ENCODE measurements around the gene DIP2C. TPM values are rescaled to one million over a fixed set of nuclear protein-coding genes. Genes with fewer than 3 reads are reported as not detected.
"Not testable (repeated sequence)": the region's sequence is repeated elsewhere in the genome, so short reads cannot be mapped to it uniquely, and the experiment has no call there.

DIP2C gene
- total RNA-seq, 1 experiment from 2014 or later: 5.0 TPM

GRCh38 chr10:329361-330099 is 359.9 kb downstream of the DIP2C start:
- peak; percentile 76 to 83 for DNase-seq

GRCh38 chr10:327889-328852 is 361.3 kb downstream of the DIP2C start:
- H3K9me3 ChIP-seq (replicated peaks): no peaks in the 10 kb centered on the region
- no peak for DNase-seq

More at GRCh38 chr10:329361-330099, 359.9 kb downstream of the DIP2C start:
- Histone ChIP-seq H3K4me3 (peak overlapping the region; percentile 48), H3K36me3 (no peaks in the 10 kb centered on the region), H3K9me3 (replicated peaks) (no peaks in the 10 kb centered on the region), H3K27me3 (no peaks in the 10 kb centered on the region), H3K27ac (peak overlapping the region; percentile 51; the same call in 1 of the 2 replicates), H3K4me1 (peaks cover 3% of the 10 kb centered on the region; the same call in 1 of the 2 replicates)

GRCh38 chr10:326894-327635 is 362.4 kb downstream of the DIP2C start:
- no peak overlapping the region for H3K27ac ChIP-seq
- no peak overlapping the region for H3K4me3 ChIP-seq
- no peaks in the 10 kb centered on the region for H3K27me3 ChIP-seq
- no peaks in the 10 kb centered on the region for H3K9me3 ChIP-seq (replicated peaks)
- H3K4me1 ChIP-seq: peaks cover 3% of the 10 kb centered on the region; the same call in 1 of the 2 replicates
- H3K36me3 ChIP-seq: no peaks in the 10 kb centered on the region
- DNase-seq: no peak

More at GRCh38 chr10:327889-328852, 361.3 kb downstream of the DIP2C start:
- H3K36me3 ChIP-seq: no peaks in the 10 kb centered on the region
- H3K4me1 ChIP-seq: peaks cover 3% of the 10 kb centered on the region; the same call in 1 of the 2 replicates
- no peak overlapping the region for H3K27ac ChIP-seq
- H3K4me3 ChIP-seq: no peak overlapping the region
- no peaks in the 10 kb centered on the region for H3K27me3 ChIP-seq

GRCh38 chr10:326350-326749 is 363.1 kb downstream of the DIP2C start:
- Histone ChIP-seq H3K27ac (no peak overlapping the region), H3K4me3 (no peak overlapping the region), H3K4me1 (peaks cover 3% of the 10 kb centered on the region; the same call in 1 of the 2 replicates), H3K9me3 (replicated peaks) (no peaks in the 10 kb centered on the region), H3K27me3 (no peaks in the 10 kb centered on the region), H3K36me3 (no peaks in the 10 kb centered on the region)
- DNase-seq: no peak

DNA sequence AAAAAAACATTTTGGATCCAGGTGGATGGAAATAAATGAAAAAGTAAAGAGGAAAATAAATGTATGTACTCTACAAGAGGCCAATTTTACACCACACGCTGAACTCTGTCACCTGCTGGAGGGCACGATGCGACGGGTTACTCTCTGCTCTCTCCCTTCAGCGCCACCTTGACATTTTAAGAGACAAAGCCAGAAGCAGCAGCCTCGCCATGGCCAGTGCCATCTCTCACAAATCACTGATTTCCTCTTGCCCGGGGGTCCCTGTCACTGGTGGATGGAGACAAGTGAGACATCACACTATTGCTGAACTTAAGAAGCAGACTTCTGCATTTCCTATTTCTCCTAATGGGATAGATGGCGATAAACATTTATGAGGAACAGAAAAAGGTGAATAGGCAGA is 364.2 kb downstream of the DIP2C start:
- H3K4me1 ChIP-seq: peaks cover 3% of the 10 kb centered on the region; the same call in 1 of the 2 replicates
- H3K27me3 ChIP-seq: no peaks in the 10 kb centered on the region
- no peaks in the 10 kb centered on the region for H3K36me3 ChIP-seq
- H3K27ac ChIP-seq: no peak overlapping the region
- H3K4me3 ChIP-seq: no peak overlapping the region
- no peak for DNase-seq
- no peaks in the 10 kb centered on the region for H3K9me3 ChIP-seq (replicated peaks)

DNA sequence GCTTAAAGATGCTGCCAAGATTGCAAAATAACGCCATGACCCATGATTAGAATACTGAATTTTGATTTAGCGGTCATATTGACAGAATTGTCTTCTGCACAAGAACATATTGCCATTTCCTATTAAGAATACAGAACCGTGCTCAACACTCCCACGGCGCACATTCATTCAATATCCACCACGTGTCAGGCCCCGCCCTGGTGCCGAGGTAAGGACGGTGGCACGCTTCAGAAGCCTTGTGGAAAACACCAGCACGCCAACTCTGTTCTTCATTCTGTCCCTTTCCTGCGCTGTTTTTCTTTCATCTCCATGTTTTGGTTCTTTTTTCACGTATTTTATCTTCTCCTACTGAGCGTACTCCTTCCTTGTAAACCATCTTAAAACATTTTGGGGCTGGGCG is 364.9 kb downstream of the DIP2C start:
- Histone ChIP-seq H3K4me3 (no peak overlapping the region), H3K9me3 (replicated peaks) (no peaks in the 10 kb centered on the region), H3K27ac (no peak overlapping the region), H3K4me1 (peaks cover 3% of the 10 kb centered on the region; the same call in 1 of the 2 replicates), H3K27me3 (no peaks in the 10 kb centered on the region), H3K36me3 (no peaks in the 10 kb centered on the region)
- no peak for DNase-seq

- no peaks in the 10 kb centered on the region for H3K27me3 ChIP-seq
- H3K4me3 ChIP-seq: no peak overlapping the region
- peaks cover 3% of the 10 kb centered on the region; the same call in 1 of the 2 replicates for H3K4me1 ChIP-seq
- DNase-seq: no peak
- no peaks in the 10 kb centered on the region for H3K9me3 ChIP-seq (replicated peaks)
- no peak overlapping the region for H3K27ac ChIP-seq
- no peaks in the 10 kb centered on the region for H3K36me3 ChIP-seq
Measured at GRCh38 chr10:323651-324293, 365.7 kb downstream of the DIP2C start.

DNA sequence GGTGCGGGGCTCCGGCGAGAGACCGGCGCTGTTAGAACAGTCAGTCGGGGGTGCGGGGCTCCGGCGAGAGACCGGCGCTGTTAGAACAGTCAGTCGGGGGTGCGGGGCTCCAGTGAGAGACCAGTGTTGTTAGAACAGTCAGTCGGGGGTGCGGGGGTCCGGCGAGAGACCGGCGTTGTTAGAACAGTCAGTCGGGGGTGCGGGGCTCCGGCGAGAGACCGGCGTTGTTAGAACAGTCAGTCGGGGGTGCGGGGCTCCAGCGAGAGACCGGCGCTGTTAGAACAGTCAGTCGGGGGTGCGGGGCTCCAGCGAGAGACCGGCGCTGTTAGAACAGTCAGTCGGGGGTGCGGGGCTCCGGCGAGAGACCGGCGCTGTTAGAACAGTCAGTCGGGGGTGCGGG is 366.4 kb downstream of the DIP2C start:
- not testable (repeated sequence) for H3K9me3 ChIP-seq (replicated peaks); H3K27ac ChIP-seq; H3K36me3 ChIP-seq; DNase-seq; H3K4me3 ChIP-seq; H3K27me3 ChIP-seq; H3K4me1 ChIP-seq

DNA sequence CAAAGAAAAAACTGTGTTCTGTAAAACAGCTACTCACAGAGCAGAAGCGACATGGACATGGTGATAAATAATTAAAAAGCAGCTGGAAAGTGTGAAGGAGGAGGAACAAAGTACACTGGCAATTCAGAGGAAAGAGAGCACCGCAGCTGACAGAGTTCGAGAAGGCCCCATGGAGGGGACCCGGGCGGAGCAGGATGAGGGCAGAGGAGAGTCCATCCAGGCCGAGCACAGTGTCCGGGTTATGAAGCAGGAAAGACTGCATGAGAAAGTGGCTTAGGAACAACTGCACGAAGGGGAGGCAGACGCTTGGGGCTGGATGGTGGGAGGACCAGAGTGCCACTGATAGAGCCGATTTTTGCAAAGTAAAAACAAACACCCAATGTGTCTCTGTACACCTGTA is 368.7 kb downstream of the DIP2C start:
- Histone ChIP-seq H3K4me1 (peaks cover 8% of the 10 kb centered on the region), H3K9me3 (replicated peaks) (no peaks in the 10 kb centered on the region), H3K27ac (no peak overlapping the region), H3K36me3 (no peaks in the 10 kb centered on the region), H3K27me3 (no peaks in the 10 kb centered on the region), H3K4me3 (no peak overlapping the region)
- DNase-seq: no peak

GRCh38 chr10:317926-318325 is 371.5 kb downstream of the DIP2C start:
- H3K27ac ChIP-seq: peak overlapping the region; percentile 36
- no peaks in the 10 kb centered on the region for H3K27me3 ChIP-seq
- H3K36me3 ChIP-seq: no peaks in the 10 kb centered on the region
- no peaks in the 10 kb centered on the region for H3K9me3 ChIP-seq (replicated peaks)
- peaks cover 8% of the 10 kb centered on the region for H3K4me1 ChIP-seq
- H3K4me3 ChIP-seq: no peak overlapping the region
- DNase-seq: peak; percentile 7 to 22

DNA sequence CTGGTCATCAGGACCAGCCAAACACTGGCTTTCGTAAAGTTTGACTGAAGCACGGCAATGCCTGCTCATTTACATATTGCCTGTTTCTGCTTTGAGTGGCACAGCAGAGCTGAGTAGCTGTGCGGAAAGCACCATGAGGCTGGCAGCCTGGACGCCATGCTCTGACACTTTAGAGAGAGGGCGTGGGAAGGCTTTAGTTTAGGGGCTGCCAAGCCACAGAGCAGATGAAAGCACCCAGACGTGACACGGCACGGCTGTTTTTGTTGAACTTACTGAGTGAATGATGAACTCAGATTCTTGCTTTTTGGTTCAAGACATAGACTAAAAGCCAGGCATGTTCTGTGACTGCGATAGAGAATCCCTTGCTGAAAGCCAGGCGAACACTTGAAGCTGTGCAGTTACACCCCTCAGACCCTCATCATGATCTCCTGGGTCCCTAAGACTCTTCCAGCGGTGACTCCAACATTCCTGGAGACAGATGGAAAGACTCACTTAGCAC is 372.1 kb downstream of the DIP2C start:
- H3K36me3 ChIP-seq: no peaks in the 10 kb centered on the region
- H3K4me1 ChIP-seq: peaks cover 8% of the 10 kb centered on the region
- peak overlapping the region; percentile 36 for H3K27ac ChIP-seq
- DNase-seq: peak; percentile 19 to 40
- H3K4me3 ChIP-seq: no peak overlapping the region
- H3K27me3 ChIP-seq: no peaks in the 10 kb centered on the region
- no peaks in the 10 kb centered on the region for H3K9me3 ChIP-seq (replicated peaks)

GRCh38 chr10:316390-316789 is 373.1 kb downstream of the DIP2C start:
- no peaks in the 10 kb centered on the region for H3K36me3 ChIP-seq
- no peak overlapping the region for H3K4me3 ChIP-seq
- H3K27ac ChIP-seq: no peak overlapping the region
- H3K4me1 ChIP-seq: peaks cover 8% of the 10 kb centered on the region
- H3K27me3 ChIP-seq: no peaks in the 10 kb centered on the region
- no peaks in the 10 kb centered on the region for H3K9me3 ChIP-seq (replicated peaks)
- no peak for DNase-seq

GRCh38 chr10:314871-315270 is 374.6 kb downstream of the DIP2C start:
- no peaks in the 10 kb centered on the region for H3K27me3 ChIP-seq
- H3K4me1 ChIP-seq: peaks cover 8% of the 10 kb centered on the region
- no peaks in the 10 kb centered on the region for H3K9me3 ChIP-seq (replicated peaks)
- no peak for DNase-seq
- no peak overlapping the region for H3K4me3 ChIP-seq
- H3K36me3 ChIP-seq: no peaks in the 10 kb centered on the region
- H3K27ac ChIP-seq: no peak overlapping the region

DNA sequence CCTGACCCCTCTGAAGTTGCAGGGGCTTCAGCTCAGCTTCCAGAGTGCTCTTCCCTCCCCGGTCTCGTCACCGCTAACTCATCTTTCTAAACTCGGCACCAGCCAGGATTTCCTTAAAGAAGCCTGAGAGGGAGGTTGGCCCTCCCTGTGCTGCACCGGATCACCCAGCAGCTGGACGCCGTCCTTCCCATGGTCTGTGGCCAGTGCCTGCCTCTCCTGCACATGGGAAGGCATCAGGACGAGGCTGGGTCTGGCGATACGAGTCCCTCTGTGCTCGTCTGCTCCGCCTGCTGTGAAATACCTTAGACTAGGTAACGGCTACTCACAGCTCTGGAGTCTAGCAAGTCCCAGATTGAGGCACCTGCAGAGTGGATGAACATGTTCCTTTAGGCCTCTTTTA is 375.1 kb downstream of the DIP2C start:
- Histone ChIP-seq H3K9me3 (replicated peaks) (no peaks in the 10 kb centered on the region), H3K4me3 (no peak overlapping the region), H3K36me3 (no peaks in the 10 kb centered on the region), H3K4me1 (peaks cover 8% of the 10 kb centered on the region), H3K27me3 (no peaks in the 10 kb centered on the region), H3K27ac (no peak overlapping the region)
- DNase-seq: no peak

All from SJCRH30 (cell line).